ENCODE results near the gene HOXA11. TPM values are rescaled to one million over a fixed set of nuclear protein-coding genes. Genes with fewer than 3 reads are reported as not detected.

The HOXA11 gene
- total RNA-seq, 1 donor from 2014 or later, result not detected

- DNase-seq (ENCODE audit: low read depth), result no peak
These were observed 35.5 kb upstream of the HOXA11 start for GRCh38 chr7:27220440-27220955.

GRCh38 chr7:27219821-27220220, 34.8 kb upstream of the HOXA11 start:
- no peak for FAIRE-seq
- TF ChIP-seq CTCF (IDR thresholded peaks at IDR 0.05; ENCODE audit: insufficient read depth, low read length, severe bottlenecking), result no peak

More at GRCh38 chr7:27220440-27220955, 35.5 kb upstream of the HOXA11 start:
- no peak for TF ChIP-seq CTCF (IDR thresholded peaks at IDR 0.05; ENCODE audit: insufficient read depth, low read length, severe bottlenecking)
- no peak for FAIRE-seq
- H3K4me3 ChIP-seq (ENCODE audit: low read depth, low read length), result no peak overlapping the region
- peaks cover 31% of the 10 kb centered on the region for H3K27me3 ChIP-seq (ENCODE audit: control insufficient read depth, insufficient read depth, low read length)
- no peaks in the 10 kb centered on the region for H3K36me3 ChIP-seq (ENCODE audit: control insufficient read depth, insufficient read depth, low read length)

GRCh38 chr7:27217951-27218350, 32.9 kb upstream of the HOXA11 start:
- no peak for FAIRE-seq
- H3K4me3 ChIP-seq (ENCODE audit: low read depth, low read length), result no peak overlapping the region
- DNase-seq (ENCODE audit: low read depth), result no peak
- H3K27me3 ChIP-seq (ENCODE audit: control insufficient read depth, insufficient read depth, low read length), result peaks cover 39% of the 10 kb centered on the region
- no peak for TF ChIP-seq CTCF (IDR thresholded peaks at IDR 0.05; ENCODE audit: insufficient read depth, low read length, severe bottlenecking)
- no peaks in the 10 kb centered on the region for H3K36me3 ChIP-seq (ENCODE audit: control insufficient read depth, insufficient read depth, low read length)

More at GRCh38 chr7:27219821-27220220, 34.8 kb upstream of the HOXA11 start:
- H3K4me3 ChIP-seq (ENCODE audit: low read depth, low read length), result no peak overlapping the region
- no peaks in the 10 kb centered on the region for H3K36me3 ChIP-seq (ENCODE audit: control insufficient read depth, insufficient read depth, low read length)
- H3K27me3 ChIP-seq (ENCODE audit: control insufficient read depth, insufficient read depth, low read length), result peaks cover 28% of the 10 kb centered on the region
- no peak for DNase-seq (ENCODE audit: low read depth)

GRCh38 chr7:27215356-27215755, 30.3 kb upstream of the HOXA11 start:
- Histone ChIP-seq H3K36me3 (ENCODE audit: control insufficient read depth, insufficient read depth, low read length) (no peaks in the 10 kb centered on the region), H3K27me3 (ENCODE audit: control insufficient read depth, insufficient read depth, low read length) (peaks cover 52% of the 10 kb centered on the region), H3K4me3 (ENCODE audit: low read depth, low read length) (no peak overlapping the region)
- FAIRE-seq, result no peak
- no peak for TF ChIP-seq CTCF (IDR thresholded peaks at IDR 0.05; ENCODE audit: insufficient read depth, low read length, severe bottlenecking)
- DNase-seq (ENCODE audit: low read depth), result no peak

- no peak for TF ChIP-seq CTCF (IDR thresholded peaks at IDR 0.05; ENCODE audit: insufficient read depth, low read length, severe bottlenecking)
- FAIRE-seq, result no peak
- Histone ChIP-seq H3K27me3 (ENCODE audit: control insufficient read depth, insufficient read depth, low read length) (peaks cover 55% of the 10 kb centered on the region), H3K4me3 (ENCODE audit: low read depth, low read length) (no peak overlapping the region), H3K36me3 (ENCODE audit: control insufficient read depth, insufficient read depth, low read length) (no peaks in the 10 kb centered on the region)
- no peak for DNase-seq (ENCODE audit: low read depth)
These were observed 29.4 kb upstream of the HOXA11 start for GRCh38 chr7:27214239-27214950.

All from bronchial epithelial cell (primary cell).